ENCODE data around the gene FN3KRP.

DNA sequence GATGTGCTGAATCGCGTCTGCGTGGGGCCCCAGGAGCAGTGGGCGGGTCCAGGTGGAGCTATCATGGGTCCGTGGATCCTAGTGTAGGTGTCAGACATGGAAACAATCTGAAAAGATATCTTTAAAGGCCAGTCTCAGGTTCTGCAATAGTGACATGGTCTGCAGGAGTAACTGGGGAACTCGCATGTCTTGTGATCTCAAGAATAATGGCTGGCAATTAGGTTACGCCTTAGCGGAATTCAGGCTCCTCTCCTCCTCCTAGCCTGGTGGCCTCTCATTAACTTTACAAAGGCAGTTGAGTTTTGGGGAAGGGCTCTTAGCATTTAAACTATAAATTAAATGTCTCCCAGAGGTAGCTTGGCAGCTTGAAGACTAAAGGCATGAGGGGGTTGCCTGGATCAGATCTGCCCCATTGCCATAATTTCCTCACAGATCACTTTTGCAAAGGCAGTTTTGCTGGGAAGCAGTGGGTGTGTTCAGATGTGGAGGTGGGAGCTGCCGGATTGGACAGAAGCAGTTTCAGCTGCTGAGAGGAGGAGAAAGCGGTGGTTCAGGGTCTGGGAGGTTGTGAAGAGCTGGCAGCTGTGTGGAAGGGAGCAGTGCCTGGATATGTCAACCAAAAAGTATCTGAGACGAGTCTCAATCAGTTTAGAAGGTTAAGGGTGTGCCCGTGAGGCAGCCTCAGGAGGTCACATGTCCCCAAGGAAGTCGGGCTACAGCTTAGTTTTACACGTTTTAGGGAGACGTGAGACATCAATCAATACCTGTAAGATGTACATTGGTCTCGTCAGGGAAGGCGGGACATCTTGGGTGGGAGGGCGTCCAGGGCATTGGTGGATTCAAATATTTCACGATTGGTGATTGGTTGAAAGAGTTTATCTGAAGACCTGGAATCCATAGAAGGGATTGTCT is 38.0 kb downstream of the FN3KRP start:
- TF ChIP-seq TAF1 (IDR thresholded peaks at IDR 0.05; ENCODE audit: borderline replicate concordance, insufficient read depth, low read length) (no peak), SIN3A (IDR thresholded peaks at IDR 0.05; ENCODE audit: borderline replicate concordance, insufficient read depth, low read length) (no peak), POLR2AphosphoS5 (IDR thresholded peaks at IDR 0.05; ENCODE audit: low read depth, low read length) (no peak), FOXP2 (optimal IDR thresholded peaks at IDR 0.05; ENCODE audit: borderline replicate concordance, extremely low read depth, extremely low read length, insufficient read depth) (no peak)
- TF ChIP-seq, protein P1, sequence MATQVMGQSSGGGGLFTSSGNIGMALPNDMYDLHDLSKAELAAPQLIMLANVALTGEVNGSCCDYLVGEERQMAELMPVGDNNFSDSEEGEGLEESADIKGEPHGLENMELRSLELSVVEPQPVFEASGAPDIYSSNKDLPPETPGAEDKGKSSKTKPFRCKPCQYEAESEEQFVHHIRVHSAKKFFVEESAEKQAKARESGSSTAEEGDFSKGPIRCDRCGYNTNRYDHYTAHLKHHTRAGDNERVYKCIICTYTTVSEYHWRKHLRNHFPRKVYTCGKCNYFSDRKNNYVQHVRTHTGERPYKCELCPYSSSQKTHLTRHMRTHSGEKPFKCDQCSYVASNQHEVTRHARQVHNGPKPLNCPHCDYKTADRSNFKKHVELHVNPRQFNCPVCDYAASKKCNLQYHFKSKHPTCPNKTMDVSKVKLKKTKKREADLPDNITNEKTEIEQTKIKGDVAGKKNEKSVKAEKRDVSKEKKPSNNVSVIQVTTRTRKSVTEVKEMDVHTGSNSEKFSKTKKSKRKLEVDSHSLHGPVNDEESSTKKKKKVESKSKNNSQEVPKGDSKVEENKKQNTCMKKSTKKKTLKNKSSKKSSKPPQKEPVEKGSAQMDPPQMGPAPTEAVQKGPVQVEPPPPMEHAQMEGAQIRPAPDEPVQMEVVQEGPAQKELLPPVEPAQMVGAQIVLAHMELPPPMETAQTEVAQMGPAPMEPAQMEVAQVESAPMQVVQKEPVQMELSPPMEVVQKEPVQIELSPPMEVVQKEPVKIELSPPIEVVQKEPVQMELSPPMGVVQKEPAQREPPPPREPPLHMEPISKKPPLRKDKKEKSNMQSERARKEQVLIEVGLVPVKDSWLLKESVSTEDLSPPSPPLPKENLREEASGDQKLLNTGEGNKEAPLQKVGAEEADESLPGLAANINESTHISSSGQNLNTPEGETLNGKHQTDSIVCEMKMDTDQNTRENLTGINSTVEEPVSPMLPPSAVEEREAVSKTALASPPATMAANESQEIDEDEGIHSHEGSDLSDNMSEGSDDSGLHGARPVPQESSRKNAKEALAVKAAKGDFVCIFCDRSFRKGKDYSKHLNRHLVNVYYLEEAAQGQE (IDR thresholded peaks at IDR 0.05; ENCODE audit: insufficient read depth in 1 of 2, low read depth in 2 of 2, low read length in 2 of 2) = no peak
